ENCODE results near the gene PMAIP1.
"Not testable (repeated sequence)": the region's sequence is repeated elsewhere in the genome, so short reads cannot be mapped to it uniquely, and the experiment has no call there.

PMAIP1 gene

DNA sequence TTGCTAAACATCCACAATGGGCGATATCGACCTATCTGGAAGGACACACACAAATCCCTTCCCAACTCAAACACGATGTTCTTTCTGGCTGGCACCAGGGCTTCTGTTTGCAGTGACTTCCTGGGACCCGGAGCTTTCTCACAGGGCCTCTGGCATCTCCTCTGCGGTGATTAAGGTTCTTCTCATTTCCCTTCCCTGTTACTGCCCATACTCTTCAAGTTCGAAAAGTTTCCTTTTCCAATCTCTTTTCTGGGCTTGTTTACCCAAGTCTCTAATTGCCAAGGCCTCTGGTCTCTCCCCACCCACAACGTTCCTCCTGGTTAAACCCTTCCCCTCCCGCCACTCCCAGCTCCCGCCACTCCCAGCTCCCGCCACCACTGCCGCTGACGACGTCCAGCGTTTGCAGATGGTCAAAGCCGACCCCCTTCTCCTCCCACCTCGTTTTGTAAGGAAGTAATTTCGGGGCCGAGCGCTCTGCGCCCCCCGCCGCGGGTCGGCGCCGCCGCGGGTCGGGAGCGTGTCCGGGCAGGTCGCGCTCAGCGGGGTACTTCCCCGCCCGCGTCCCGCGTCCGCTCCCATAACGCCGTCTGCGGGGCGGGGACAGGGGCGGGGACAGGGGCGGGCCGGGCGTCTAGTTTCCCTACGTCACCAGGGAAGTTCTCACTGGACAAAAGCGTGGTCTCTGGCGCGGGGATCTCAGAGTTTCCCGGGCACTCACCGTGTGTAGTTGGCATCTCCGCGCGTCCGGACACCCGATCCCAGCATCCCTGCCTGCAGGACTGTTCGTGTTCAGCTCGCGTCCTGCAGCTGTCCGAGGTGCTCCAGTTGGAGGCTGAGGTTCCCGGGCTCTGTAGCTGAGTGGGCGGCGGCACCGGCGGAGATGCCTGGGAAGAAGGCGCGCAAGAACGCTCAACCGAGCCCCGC, at the start of gene PMAIP1:
PMAIP1 (plus strand) TSS at position 699 of the 924 bp plus-strand sequence; CDS start at position 881, 182 bp downstream.
- peak; percentile 89 for DNase-seq

DNA sequence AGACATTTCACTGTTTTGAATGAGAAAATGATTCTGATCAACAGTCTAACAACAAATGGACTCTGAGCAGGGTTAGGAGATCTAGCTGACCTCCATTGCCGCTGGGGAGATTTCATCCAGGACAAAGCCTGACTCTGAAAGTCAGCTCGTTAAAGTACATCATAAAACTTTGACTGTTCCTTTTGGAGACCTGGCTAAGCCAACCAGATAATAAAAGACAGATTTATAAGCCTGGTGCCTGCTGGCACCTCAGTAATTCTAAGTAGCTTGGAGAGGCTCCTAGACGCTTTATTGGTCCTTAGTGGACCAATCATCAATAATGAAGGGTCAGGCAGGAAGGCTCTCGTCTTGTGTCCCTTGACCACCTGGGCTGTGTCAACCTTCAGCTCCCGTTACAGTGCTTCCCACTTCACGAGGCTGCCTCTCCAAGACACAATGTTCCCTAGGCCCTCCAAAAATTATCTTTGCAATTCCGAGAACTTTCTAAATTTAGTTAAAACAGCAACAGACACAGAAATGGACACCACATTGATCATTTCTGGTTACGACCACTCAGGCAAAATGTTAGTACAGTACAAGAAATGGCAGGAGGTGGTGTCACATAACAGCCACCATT, 47.9 kb upstream of the PMAIP1 start:
- no peak for DNase-seq

DNA sequence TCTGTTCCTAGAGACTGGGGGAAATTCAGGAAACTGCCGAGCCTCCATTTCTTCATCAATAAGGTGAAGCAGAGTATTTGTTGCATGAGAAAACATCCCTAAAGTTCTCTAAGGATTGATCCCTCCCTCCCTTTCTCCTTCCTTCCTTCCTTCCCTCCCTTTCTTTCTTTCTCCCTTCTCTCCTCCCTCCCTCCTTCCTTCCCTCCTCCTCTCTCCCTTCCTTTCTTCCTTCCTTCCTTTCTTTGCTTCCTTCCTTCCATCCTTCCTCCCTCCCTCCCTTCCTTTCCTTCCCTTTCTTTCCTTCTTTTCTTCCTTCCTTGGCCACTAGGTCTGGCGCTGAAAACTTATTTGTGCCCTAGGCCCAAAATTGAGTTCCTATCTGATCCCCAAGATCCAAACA, 47.2 kb upstream of the PMAIP1 start:
- no peak for DNase-seq

DNA sequence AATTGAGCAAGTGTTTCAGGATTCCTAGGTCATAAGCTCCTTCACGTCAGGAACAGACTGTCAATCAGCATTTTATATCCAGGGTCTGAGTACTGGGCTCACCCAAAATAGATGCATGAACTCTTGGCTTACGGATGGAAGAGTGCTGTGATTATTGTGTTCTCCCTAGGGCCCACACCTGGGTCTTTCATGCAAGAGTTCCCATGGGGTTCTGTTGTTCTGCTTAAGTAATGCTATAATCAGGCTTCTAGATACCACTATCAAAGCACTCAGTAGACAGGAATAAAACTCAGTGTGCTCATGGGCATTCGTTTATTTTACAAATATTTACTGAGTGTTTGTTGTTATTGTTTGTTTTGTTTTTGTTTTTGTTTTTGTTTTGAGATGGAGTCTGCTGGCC, 46.4 kb upstream of the PMAIP1 start:
- no peak for DNase-seq

DNA sequence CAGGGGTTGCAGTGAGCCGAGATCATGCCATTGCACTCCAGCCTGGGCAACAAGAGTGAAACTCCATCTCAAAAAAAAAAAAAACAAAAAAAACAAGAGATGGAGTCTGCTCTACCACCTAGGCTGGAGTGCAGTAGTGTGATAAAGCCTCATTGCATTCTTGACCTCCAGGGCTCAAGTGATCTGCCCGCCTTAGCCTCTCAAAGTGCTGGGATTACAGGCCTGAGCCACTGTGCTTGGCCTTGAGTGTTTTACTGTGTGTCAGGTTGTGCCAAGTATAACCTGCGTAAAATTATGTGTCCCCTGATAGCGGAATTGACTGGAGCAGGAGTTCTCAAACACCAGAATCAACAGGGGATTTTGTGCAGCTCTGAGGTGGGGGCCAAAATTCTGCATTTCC, 45.8 kb upstream of the PMAIP1 start:
- not testable (repeated sequence) for DNase-seq

DNA sequence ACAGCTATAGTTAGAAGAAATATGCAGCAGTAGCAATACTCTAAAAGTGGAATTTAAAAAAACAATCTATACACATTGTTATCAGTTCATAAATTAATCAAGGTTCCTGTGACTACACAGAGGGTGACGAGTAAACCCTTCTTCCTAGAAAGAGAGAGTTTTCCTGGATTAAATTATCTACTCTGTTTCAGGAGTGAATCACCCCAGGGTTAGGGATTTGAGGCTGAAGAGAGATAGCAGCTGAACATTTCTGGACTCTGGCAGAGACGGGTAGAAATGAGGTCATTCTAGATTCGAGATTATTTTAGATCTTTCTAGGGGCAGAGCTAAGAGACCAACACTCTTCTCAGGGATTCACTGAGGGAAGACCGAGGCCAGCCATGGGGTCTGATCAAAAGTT, 38.8 kb upstream of the PMAIP1 start:
- no peak for DNase-seq

DNA sequence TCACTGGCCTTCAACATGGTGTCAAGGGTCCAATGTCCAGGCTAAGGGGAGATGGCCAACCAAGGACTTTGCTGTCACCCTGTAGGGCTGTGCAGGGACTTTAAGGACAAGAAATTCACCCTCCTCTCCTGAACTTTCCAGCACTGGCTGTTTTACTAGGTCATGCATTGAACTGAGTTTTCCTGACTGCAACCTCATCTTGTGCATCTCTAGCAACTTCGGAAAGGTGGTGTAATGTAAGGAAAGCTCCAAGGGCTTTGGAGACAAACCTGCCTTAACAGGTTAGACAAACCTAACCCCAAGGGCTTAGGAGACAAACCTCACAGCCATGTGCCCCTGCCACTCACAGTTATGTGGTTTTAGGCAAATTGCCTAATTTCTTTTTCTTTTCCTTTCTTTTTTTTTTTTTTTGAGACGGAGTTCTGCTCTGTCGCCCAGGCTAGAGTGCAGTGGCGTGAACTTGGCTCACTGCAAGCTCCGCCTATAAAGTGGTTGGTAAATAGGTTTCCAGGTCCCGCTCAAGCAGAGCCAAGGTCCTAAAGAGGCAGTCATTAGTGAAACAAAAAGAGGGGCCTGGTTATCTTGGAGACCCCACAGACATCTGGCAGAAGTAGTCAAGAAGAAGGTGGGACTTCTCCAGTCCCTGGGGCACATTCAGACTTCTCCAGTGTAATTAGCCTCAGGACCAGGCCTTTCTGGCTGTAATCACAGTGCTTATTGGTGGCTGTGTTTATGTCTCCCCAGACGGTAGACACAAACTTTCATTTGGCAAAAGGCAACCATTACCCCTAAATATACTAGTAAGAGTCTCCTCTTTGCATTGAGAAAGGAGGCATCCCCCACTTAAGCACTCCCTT, 37.6 kb upstream of the PMAIP1 start:
- DNase-seq, result no peak

DNA sequence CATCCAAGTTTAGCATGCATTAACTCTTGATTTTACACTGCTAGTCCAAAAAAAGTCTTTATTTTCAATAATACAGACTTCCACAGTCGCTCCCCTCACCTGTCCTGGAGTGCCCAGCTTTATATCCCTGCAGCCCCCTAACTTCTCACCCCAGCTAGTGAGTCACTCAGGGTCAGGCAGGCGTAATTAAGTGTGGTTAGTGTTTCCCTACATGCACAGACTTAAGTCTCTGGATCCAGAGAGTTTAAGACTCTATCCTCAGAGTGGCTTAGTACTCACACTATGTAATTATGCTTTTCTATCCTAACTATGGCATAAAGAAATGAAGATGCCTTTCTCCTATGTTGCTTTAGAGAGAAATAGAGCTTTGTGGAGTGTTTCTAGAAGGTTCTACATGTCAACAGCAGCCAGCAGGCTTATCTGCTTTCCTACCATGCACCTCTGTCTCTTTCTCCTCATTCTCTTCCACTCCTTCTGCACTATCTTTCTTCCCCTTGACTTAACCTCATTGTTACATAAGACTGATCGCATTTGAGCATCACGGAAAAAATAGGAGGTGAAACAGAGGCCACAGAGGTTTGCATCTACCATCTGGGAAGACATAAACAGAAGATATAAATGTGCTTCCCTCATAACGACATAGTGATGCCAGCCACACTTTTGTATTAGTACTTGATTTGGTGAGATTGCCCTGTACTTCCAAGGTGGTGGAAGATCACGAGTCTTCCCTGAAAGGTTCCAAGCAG, 34.4 kb upstream of the PMAIP1 start:
- DNase-seq, result no peak

DNA sequence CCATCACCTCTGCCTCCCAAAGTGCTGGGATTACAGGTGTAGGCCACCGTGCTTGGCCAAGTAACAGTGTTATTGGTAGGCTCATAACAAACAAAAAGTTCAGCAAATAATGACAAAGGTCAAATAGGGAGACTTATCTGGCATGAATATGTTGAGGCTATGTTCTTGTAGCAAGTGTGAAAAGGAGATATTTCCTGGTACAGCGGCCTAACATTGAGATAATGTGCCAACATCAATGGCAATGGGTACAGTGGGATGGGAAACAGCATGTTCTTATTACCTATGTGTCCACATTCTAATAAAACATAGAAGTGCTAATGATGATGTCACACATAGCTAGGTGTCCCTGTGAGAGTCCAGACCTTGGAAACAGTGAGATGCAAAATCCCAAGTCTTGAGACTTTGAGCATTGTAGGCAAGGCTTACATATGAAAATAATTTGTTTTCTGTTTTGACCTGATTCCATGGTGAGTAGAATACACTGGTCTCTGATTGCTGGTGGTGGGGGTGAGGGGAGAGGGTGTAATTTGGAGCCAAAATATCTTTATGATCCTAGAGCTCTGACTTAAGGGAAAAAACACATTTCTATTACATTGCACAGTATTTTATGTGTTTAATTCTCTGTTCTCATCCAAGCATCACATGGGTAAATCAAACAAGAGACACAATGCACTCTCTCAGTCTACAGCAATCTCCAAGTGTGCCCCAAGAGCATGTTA, 33.1 kb upstream of the PMAIP1 start:
- no peak for DNase-seq

DNA sequence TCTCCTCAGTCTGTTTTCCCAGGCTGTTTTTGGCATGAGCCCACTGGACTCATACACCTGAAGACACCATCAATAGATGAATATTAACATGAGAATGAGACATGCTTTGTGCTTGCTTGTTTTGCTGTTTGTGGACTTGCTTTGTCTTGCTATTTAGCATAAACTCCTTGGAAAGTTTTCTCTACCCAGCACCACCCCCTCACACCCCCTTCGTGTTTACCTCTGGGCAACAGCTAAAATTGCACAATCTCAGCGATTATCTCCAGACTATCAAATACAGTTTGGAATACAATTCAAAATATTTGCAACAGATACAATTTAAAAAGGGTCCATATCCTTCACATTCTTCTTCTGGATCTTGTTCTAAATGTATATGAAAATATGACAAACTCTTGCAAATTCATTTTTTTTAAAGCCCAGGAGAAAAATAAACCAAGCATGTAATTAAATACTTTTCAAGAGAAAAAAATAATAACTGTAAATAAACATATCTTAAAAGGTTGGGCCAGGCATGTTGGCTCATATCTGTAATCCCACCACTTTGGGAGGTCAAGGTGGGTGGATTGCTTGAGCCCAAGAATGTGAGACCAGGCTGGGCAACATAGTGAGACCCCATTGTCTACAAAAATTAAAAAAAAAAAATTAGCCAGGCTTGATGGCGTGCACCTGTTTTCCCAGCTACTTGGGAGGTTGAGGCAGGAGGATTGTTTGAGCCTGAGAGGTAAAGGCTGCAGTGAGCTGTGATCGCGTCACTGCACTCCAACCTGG, 32.3 kb upstream of the PMAIP1 start:
- no peak for DNase-seq

DNA sequence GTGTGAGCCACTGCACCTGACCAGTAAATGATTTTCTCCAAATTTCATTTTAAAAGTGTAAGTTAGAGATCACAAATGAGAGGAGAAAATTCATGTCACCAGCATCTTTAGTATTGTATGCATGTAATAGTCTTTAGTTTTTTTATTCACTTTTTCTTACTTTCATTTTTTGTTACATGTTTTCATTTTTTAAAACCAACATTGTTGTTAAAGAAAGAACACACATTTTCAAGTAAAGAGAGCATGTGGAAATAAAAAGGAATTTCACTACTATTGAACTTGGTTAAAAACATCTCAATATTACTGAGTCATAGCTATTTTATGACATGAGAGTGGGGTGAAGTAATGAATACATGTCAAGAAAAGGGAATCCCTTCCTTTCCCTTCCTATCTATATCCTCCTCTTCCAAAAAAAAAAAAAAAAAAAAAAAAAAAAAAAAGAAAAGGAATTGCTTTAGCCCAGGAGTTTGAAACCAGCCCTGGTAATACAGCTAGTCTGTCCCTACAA, 29.1 kb upstream of the PMAIP1 start:
- DNase-seq, result no peak

DNA sequence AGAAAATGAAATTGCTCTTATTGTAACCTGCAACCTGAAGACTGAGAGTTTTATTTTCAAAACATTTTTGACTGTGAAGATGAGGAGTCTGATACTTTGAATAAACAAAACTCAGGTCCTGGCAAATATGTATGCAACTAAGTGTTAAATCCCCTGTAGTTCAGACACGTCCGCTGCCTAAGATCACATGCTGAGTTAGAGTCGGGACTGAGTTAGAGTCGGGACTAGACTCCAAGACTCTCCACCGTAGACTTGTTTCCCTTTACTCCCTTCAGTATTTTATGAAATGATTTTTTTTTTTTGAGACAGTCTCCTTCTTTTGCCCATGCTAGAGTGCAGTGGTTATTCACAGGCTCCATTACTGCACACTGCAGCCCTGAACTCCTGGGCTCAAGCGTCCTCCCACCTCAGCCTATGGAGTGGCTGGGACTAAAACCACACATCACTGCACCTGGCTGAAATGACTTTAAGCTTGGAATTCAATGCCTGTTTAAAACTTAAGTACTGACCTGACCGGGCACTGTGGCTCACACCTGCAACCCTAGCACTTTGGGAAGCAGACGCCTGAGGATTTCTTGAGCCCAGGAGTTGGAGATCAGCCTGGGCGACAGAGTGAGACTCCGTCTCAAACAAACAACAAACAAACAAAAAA, 28.0 kb upstream of the PMAIP1 start:
- DNase-seq, result no peak

DNA sequence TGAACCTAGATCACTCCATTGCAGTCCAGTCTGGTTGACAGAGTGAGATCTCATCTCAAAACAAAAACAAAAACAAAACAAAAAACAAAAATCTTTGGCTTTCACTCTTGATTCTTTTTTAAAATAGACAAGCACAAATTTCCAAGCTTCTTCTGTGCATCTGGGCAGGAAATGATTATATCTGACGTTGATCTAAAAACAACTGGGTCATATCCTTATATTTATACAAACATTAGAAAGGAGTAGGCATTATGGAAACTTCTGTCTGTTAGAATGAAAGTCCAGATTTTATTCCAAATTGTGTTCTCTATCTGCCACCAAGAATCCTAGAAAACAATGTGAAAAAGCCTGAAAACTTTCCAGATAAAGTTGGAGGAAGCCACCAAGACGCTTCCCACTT, 26.2 kb upstream of the PMAIP1 start:
- no peak for DNase-seq

DNA sequence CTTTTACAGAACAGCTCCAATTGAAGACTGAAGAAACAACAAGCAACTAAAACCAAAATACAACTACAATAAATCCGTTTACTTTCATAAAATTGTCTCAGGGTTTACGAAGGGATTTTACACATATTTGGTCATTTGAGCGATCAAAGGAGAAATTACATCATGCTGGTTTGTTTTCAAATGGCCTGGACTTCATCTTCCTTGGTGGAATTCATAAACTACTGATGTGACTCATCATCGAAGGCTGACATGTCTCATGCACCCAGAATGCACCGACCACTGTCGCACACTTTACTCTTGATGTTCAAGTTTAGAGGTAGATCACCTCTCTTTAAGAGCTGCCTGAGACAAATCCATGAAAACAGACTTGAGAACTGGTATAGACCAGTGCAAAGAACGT, 25.6 kb upstream of the PMAIP1 start:
- no peak for DNase-seq

DNA sequence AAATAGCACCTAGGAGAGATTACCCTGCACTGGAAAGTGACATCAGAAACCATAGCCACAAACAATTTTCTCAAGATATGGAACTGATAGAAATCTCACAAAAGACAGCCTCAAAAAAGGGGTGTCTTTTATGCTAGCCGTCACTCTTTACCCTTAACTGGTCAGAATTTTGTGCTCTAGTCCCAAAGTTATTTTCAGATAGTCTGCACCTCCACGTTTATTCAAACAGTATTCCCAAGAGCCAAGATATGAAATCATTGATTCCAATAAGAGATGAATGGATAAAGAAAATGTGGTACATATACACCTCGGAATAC, 23.5 kb upstream of the PMAIP1 start:
- no peak for DNase-seq

DNA sequence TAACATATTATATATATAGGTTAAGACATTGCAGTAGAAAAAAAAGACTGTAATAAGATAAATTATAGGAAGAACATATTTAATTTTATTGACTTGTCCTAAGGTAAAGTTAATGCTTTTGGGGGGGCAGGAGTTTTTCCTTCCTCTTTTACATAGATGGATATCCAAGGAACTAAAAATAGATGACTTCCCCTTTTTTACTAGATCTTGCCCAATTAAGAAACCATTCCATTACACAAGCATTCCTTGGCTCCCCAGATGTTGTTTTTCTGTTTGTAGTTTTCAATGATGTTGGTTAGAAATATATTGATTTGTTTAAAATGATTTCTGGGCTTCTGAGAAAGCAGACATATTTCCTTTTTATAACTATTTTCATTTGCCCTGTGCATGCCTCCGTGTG, 22.4 kb upstream of the PMAIP1 start:
- no peak for DNase-seq

DNA sequence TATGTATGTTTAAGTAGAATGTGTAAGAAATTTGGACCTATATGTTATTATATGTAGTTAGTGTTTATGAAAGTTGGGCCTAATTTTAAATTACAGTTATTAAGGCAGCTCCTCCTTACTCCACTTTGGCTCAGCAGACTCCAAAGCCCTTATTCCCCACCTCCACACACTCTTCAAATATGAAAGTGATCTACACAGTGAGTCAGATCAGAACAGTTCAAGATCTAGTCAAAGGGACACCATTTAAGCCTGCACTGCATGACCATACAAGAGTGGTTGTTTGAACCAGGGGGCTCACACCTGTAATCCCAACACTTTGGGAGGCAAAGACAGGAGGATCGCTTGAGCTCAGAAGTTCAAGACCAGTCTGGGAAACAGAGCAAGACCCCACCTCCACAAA, 21.2 kb upstream of the PMAIP1 start:
- DNase-seq, result no peak

DNA sequence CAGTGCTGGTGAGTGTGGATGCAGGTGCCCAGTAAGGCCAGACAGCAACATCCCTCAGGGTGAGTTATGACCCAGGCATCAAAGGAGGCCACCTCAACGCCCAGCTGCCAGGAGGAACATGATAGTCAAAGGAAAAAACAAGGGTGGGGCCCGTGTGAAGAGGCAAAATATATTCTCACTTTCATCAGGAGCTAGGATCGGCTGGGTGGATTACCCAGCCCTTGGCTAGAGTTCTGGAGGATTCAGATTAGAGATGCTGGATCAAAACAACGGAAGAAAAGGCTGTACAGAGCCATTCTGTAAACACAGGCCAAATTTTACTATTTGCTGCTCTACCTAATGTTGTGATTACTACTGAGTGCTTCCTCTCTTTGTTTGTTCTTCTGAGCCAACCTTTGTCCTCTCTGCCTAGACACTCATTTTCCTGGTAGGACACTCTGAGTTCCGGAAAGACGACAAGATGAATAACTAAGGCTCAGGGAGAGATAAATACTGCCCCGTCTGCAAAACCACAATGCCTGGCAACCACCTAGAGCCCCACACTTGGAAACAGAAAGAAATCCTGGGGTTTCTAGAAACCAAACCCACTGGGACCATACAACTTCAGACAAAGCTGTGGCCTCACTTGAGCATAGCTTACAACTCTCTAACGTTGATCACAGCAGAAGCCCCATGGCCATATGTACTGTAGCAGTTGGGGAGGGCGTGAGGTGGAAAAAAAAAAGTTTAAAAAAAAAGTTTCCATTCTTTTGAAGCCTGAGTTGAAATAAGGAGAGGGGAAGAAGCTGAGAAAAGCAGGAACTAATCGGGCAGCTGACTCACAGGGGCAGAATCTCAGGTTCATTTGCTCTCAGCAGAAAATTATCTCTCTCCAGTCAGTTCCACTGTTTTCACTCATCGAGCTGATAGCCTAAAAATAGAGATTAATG, 17.8 kb upstream of the PMAIP1 start:
- DNase-seq, result no peak

DNA sequence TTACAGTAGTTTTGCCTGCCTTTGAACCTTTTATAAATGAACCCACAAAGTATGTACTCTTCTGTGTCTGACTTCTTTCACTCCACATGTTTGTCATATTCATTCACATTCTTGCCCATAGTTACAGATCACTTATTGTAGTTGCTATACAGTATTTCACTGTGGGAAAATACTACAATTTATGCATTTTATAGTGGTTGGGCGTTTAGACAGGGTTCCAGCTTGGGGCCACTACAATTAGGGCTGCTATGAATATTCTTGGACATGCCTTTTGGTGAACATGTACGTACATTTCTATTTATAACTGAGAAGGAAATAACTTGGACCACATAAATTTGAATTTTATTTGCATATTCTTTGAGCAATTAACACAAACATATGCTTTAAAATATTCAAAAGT, 15.4 kb upstream of the PMAIP1 start:
- DNase-seq, result no peak

Data from stimulated activated naive CD4-positive, alpha-beta T cell treated with Interleukin-2 at 50 U/mL for 16 hours (primary cell).